ENCODE measurements around the gene MBTPS1.

GRCh38 chr16:84039696-84040095, 77.0 kb downstream of the MBTPS1 start:
- TF ChIP-seq POLR2AphosphoS5 (IDR thresholded peaks at IDR 0.05; ENCODE audit: low read depth, low read length) (no peak), POLR2A (IDR thresholded peaks at IDR 0.05; ENCODE audit: low read depth, low read length) (no peak)
